ENCODE results near the gene MRPS2. TPM values are rescaled to one million over a fixed set of nuclear protein-coding genes. Genes with fewer than 3 reads are reported as not detected.
A peak's percentile ranks its signal among the peaks of the same experiment; 100 is the strongest.
"Not testable (repeated sequence)": the region's sequence is repeated elsewhere in the genome, so short reads cannot be mapped to it uniquely, and the experiment has no call there.

Gene MRPS2
- total RNA-seq, 2 experiments from 2014 or later: 20.8 to 23.2 TPM

DNA sequence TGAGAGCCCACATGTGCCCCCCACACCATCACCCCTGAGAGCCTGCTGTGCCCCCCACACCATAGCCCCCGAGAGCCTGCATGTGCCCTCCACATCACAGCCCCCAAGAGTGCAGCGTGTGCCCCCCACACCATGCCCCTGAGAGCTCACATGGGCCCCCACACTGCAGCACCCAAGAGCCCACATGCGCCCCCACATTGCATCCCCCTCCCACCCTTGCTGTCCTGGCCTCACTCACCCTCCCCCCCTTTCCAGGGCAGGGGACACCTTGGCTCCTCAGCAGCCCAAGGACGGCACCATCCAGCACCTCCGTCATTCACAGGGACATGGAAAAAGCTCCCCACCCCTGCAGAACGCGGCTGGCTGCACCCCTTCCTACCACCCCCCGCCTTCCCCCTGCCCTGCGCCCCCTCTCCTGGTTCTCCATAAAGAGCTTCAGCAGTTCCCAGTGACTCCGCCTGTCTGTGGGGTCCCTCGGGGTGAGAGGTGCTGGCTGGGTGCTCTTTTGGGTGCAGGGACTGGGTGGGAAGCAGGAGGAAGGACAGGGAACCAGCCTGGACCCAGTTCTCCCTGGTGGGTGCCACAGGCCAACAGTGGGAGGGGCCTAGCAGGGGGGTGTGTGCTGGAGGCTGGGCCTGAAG is 25.7 kb downstream of the MRPS2 start:
- TF ChIP-seq, protein P1, sequence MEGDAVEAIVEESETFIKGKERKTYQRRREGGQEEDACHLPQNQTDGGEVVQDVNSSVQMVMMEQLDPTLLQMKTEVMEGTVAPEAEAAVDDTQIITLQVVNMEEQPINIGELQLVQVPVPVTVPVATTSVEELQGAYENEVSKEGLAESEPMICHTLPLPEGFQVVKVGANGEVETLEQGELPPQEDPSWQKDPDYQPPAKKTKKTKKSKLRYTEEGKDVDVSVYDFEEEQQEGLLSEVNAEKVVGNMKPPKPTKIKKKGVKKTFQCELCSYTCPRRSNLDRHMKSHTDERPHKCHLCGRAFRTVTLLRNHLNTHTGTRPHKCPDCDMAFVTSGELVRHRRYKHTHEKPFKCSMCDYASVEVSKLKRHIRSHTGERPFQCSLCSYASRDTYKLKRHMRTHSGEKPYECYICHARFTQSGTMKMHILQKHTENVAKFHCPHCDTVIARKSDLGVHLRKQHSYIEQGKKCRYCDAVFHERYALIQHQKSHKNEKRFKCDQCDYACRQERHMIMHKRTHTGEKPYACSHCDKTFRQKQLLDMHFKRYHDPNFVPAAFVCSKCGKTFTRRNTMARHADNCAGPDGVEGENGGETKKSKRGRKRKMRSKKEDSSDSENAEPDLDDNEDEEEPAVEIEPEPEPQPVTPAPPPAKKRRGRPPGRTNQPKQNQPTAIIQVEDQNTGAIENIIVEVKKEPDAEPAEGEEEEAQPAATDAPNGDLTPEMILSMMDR (IDR thresholded peaks at IDR 0.05): no peak
- ATAC-seq (ENCODE audit: poor library complexity) (no peak), DNase-seq (no peak)
- Histone ChIP-seq H3K9me3 (ENCODE audit: control insufficient read depth in 1 of 2, insufficient read depth in 1 of 2, low read length in 2 of 2) (peaks cover 0 to 10% of the 10 kb centered on the region in 2 experiments), H3K4me3 (ENCODE audit: low read length) (no peak overlapping the region), H3K27me3 (ENCODE audit: control insufficient read depth in 1 of 2, insufficient read depth in 2 of 2, low read length in 2 of 2) (peaks cover 5 to 6% of the 10 kb centered on the region in 2 experiments), H3K4me1 (ENCODE audit: insufficient read depth, low read length) (no peaks in the 10 kb centered on the region), H3K27ac (ENCODE audit: low read depth in 1 of 2, low read length in 2 of 2) (no peak overlapping the region), H3K36me3 (ENCODE audit: insufficient read depth, low read length) (no peaks in the 10 kb centered on the region)
- Mint-ChIP-seq H3K27ac (no peak overlapping the region), H3K4me3 (no peak overlapping the region), H3K36me3 (ENCODE audit: low read depth) (no peaks in the 10 kb centered on the region), H3K27me3 (peaks cover 7% of the 10 kb centered on the region), H3K4me1 (ENCODE audit: low read depth) (no peaks in the 10 kb centered on the region), H3K9me3 (no peaks in the 10 kb centered on the region)
- ChIA-PET CTCF (no interaction called here), POLR2A (no interaction called here)
- intact Hi-C loops (cut with DNase I, micrococcal nuclease): no loop called here

DNA sequence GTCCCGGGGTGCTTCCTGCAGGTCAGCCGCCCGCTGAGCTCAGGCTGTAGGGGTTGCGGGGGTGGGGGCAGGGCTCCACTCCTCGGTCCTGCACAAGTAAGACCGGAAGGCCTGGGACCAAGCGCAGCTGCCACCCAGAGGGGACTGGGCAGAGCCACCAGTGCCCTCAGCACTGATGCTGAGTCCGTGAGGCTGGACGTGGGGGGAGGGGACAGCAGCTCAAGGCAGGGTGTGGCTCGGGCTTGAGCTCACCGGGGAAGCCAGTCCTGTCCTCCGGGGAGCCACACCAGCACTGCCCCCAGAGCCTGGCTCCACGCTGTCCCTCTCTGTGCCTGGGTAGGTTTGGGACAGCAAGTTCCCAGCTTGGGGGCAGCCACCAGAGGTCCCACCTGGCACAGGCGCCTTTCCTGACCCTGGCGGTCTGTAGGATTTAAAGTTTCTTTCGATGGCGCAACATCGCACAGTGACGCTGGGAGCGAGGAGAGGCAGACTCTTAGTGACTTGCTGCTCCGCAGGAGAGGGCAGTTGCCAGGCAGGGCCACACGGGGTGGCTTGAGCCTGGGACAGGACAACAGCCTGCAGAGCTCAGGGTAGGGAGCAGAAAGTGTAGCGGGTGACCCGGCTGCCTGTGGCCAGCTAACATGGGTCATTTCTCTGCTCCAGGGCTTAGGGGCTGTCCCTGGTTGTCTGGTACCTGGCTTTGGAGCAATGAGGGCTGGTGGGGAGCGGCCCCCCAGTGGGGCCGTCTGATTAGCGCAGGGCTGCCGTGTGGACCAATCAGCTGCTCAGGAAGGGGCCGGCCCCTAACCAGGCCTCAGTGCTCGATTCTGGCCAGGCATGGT is 26.5 kb downstream of the MRPS2 start:
- peaks cover 6 to 7% of the 10 kb centered on the region in 2 experiments for H3K27me3 ChIP-seq (ENCODE audit: control insufficient read depth in 1 of 2, insufficient read depth in 2 of 2, low read length in 2 of 2)
- H3K9me3 ChIP-seq (ENCODE audit: control insufficient read depth in 1 of 2, insufficient read depth in 1 of 2, low read length in 2 of 2): peaks cover 0 to 10% of the 10 kb centered on the region in 2 experiments
- no peaks in the 10 kb centered on the region for H3K36me3 ChIP-seq (ENCODE audit: insufficient read depth, low read length)
- CTCF ChIA-PET: no interaction called here
- Mint-ChIP-seq H3K9me3 (no peaks in the 10 kb centered on the region), H3K4me1 (ENCODE audit: low read depth) (no peaks in the 10 kb centered on the region), H3K27me3 (peaks cover 11% of the 10 kb centered on the region), H3K36me3 (ENCODE audit: low read depth) (no peaks in the 10 kb centered on the region), H3K27ac (no peak overlapping the region), H3K4me3 (no peak overlapping the region)
- ATAC-seq (ENCODE audit: poor library complexity): no peak
- peak in 1 of 14 experiments; percentile 16 for DNase-seq
- POLR2A ChIA-PET: no interaction called here
- H3K4me1 ChIP-seq (ENCODE audit: insufficient read depth, low read length): no peaks in the 10 kb centered on the region
- H3K27ac ChIP-seq (ENCODE audit: low read depth in 1 of 2, low read length in 2 of 2): no peak overlapping the region
- intact Hi-C loops (cut with DNase I, micrococcal nuclease): no loop called here
- TF ChIP-seq, protein P1 (IDR thresholded peaks at IDR 0.05): no peak
- H3K4me3 ChIP-seq (ENCODE audit: low read length): no peak overlapping the region

DNA sequence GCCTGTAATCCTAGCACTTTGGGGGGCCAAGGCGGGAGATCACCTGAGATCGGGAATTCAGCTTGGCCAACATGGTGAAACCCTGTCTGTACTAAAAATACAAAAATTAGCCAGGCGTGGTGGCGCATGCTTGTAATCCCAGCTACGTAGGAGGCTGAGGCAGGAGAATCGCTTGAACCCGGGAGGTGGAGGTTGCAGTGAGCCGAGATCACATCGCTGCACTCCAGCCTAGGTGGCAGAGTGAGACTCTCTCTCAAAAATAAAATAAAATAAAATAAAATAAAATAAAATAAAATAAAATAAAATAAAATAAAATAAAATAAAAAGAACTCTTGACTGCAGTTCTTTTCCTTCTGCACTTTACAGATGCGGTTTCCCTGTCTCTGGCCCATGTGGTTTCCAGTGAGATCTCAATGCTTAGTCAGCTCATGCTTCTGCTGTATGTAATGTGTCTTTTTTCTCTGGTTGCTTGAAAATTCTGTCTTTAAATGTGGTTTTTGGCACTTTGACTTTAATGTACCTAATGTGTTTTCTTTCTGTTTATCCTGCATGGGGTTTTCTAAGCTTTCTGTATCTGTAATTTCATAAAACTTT is 28.5 kb downstream of the MRPS2 start:
- H3K4me1 ChIP-seq (ENCODE audit: insufficient read depth, low read length); H3K4me3 Mint-ChIP-seq; POLR2A ChIA-PET; H3K27ac Mint-ChIP-seq; ATAC-seq (ENCODE audit: poor library complexity); H3K4me3 ChIP-seq (ENCODE audit: low read length); intact Hi-C loops (cut with DNase I, micrococcal nuclease); H3K36me3 Mint-ChIP-seq (ENCODE audit: low read depth); H3K36me3 ChIP-seq (ENCODE audit: insufficient read depth, low read length); H3K9me3 Mint-ChIP-seq; DNase-seq; H3K27ac ChIP-seq (ENCODE audit: low read depth in 1 of 2, low read length in 2 of 2); H3K4me1 Mint-ChIP-seq (ENCODE audit: low read depth); CTCF ChIA-PET: not testable (repeated sequence)
- peaks cover 4 to 15% of the 10 kb centered on the region in 2 experiments for H3K27me3 ChIP-seq (ENCODE audit: control insufficient read depth in 1 of 2, insufficient read depth in 2 of 2, low read length in 2 of 2)
- H3K9me3 ChIP-seq (ENCODE audit: control insufficient read depth in 1 of 2, insufficient read depth in 1 of 2, low read length in 2 of 2): peaks cover 0 to 10% of the 10 kb centered on the region in 2 experiments
- H3K27me3 Mint-ChIP-seq: peaks cover 21% of the 10 kb centered on the region

Measured in CD4-positive, alpha-beta T cell (primary cell).